GM18873 (cell line): Measurements from ENCODE around the gene PSMD8.
"Not testable (repeated sequence)": the region's sequence is repeated elsewhere in the genome, so short reads cannot be mapped to it uniquely, and the experiment has no call there.

Experiments used
- ATAC-seq: cut with Tn5 transposase; IDR thresholded peaks from one replicate; pipeline ENCODE4 v1.9.1; 2021; ENCODE audit warnings: mild to moderate bottlenecking, moderate library complexity, moderate number of reproducible peaks; ENCODE audit not compliant: unreplicated experiment, low FRiP score

PSMD8 gene

GRCh38 chr19:38361633-38362075 is 12.7 kb upstream of the PSMD8 start:
- ATAC-seq: no peak

- no peak for ATAC-seq
Observed at GRCh38 chr19:38362076-38362945, 12.1 kb upstream of the PSMD8 start.

GRCh38 chr19:38362946-38363688 is 11.3 kb upstream of the PSMD8 start:
- ATAC-seq: not testable (repeated sequence)

- ATAC-seq: no peak
Observed at GRCh38 chr19:38367041-38367440, 7.3 kb upstream of the PSMD8 start.

DNA sequence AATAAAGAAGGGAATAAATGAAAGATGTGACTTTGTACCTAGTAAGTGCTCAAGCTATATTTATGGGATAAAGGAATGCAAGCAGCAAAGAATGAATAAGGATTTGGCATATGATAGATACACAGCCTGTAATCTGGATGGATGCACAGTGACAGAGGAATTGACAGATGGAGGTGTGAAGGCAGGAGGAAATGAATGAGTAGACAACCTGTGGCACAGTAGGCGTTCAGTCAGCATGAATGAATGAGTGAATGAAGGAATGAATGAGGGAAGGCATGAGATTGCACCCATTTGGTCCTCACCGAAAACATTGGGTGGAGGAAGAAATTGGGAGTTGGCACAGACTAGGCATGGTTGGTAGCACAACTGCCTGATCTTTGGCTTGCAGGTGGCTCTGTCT is 4.8 kb upstream of the PSMD8 start:
- ATAC-seq: no peak

- no peak for ATAC-seq
Observed at GRCh38 chr19:38370299-38370698, 4.1 kb upstream of the PSMD8 start.

- no peak for ATAC-seq
Observed at GRCh38 chr19:38371081-38371480, 3.3 kb upstream of the PSMD8 start.

DNA sequence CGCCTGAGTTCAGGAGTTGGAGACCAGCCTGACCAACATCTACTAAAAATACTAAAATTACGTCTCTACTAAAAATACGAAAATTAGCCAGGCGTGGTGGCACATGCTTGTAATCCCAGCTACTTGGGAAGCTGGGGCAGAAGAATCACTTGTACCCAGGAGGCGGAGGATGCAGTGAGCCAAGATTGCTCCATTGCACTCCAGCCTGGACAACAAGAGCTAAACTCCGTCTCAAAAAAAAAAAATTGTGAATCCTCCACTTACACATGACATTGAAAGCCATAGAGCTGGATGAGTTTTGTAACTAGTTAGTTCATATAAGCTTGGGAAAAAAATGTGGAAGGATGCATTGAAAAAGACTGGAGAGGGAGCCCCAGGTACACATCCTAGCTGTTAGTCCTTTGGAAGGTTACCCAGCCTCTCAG is 452 bp upstream of the PSMD8 start:
- ATAC-seq: no peak

DNA sequence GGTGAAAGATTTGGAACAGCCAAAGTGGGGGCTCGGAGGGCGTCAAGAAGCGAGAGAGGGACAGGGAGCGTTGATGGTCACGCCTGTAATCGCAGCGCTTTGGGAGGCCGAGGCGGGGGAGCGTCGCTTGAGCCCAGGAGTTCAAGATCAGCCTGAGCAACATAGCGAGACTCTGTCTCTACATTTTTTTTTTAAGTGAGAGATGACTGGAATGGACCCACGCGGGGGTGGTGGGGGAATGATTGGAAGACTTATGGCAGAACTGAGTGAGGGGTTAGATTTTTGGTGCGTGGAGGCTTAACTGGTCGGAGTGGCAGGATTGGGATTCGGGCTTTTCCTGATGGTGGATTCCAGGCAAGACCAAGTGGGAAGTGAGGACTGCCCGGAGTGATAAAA is 725 bp downstream of the PSMD8 start:
- ATAC-seq: no peak

- ATAC-seq: no peak
Observed at GRCh38 chr19:38375748-38376147, 1.4 kb downstream of the PSMD8 start.

- no peak for ATAC-seq
Observed at GRCh38 chr19:38376576-38376975, 2.2 kb downstream of the PSMD8 start.

GRCh38 chr19:38377052-38377451 is 2.7 kb downstream of the PSMD8 start:
- ATAC-seq: no peak

DNA sequence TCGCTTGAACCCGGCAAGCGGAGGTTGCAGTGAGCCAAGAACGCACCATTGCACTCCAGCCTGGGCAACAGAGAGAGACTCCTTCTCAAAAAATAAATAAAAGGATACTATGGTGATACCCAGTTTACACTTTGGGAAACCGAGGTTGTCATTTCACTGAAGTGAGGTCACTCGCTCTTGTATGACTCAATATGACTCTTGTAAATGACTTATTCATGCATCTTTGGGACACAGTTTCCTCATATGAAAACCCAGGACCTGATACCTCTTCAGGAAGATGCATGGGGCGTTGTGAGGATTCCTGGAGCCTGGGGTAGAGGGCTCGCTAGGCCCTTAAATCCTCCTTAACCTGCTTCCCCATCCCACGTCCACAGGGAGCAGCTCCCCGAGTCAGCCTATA is 4.5 kb downstream of the PSMD8 start:
- ATAC-seq: no peak

DNA sequence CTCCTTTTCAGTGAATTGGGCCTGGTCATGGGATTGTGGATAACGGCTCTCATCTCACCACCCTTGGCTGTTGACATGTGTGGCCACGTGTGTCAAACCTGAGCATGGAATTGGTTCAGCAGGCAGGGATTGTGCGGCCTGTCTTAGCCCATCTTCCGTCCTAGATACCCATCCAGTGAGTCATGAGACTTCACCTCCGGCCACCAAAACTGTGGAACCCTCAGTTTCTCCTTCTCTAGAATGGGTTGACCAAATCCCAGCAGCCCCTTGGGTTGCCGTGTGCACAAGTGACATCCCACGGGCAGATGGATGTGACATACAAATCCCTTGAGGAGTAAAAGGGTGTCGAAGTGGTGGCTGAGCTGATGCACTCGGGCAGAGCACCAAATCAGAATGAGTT is 6.8 kb downstream of the PSMD8 start:
- ATAC-seq: no peak

- no peak for ATAC-seq
Observed at GRCh38 chr19:38383184-38383583, 8.8 kb downstream of the PSMD8 start.

- ATAC-seq: no peak
Observed at GRCh38 chr19:38383743-38384142, 9.4 kb downstream of the PSMD8 start.

DNA sequence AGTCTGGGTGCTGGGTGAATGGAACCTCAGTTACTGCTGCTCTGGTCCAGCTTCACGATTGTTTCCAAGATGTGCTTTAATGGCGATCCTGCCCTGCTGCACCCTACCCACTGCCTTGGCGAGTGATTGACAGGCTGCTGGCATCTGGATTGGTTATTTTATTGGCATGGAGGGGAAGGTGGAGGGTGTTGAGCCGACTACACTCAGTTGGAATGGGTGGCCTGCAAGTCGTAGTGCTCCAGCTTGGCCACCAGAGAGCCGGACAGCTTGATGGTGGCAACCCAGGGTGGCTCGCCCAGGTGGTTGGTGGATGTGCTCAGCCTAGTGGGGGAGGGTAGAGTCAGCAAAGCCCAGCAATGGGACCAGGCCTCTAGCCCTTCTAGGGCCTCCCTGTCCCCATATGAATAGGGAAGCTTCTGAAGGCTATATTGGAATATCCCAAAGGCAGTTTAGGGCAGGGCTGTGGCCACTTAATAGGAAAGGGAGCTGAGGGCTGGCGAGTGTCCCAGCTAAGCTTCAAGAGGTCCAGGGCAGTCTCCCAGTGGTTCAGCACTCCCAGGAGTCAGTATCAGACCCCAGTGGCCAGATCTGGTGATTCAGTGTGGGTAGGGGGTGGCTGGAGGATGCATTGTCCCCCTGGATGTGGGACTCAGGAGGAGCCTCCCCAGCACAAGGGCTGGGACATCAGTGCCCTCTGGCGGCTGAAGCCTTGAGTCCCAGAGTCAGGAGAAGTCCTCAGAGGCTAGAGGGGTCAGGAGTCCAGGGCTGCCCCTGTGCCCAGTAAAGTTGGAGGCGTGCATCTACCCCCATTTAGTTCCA is 10.0 kb downstream of the PSMD8 start:
- ATAC-seq: no peak

- no peak for ATAC-seq
Observed at GRCh38 chr19:38385057-38385803, 10.9 kb downstream of the PSMD8 start.

DNA sequence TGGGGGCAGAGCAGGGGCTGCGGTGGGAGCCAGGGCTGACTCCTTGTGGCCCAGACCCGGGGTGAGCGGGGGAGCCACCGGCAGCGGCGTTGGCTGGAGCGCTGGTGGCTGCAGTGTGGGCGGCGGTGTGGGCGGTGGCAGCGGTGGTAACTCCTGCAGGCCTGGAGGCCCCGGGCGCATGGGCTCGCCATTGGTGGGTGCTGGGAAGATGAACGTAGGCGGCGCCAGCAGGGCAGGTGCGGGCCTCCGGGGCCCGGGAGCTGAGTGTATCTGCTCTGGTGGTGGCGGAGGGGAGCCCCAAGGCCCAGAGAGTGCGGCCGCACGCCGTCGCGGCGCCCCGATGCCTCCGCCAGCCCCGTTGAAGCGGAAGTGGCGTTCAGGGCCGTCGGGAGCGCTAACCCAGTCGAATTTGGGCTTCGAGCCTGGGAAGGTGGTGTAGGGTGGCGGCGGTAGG is 11.5 kb downstream of the PSMD8 start:
- ATAC-seq: no peak
